NCI-H82 treated with DMSO at 0.1 percent for 48 hours (cell line): ENCODE measurements around the gene LONP2.
"Not testable (repeated sequence)": the region's sequence is repeated elsewhere in the genome, so short reads cannot be mapped to it uniquely, and the experiment has no call there.

ENCODE experiments used
- DNase-seq: peaks from one replicate; lab custom pipeline; 2025; ENCODE audit not compliant: unreplicated experiment; lab: John Stamatoyannopoulos, UW

LONP2 gene

GRCh38 chr16:48365025-48365600, 121.0 kb downstream of the LONP2 start:
- DNase-seq, result no peak

- peak; percentile 66 for DNase-seq
Observed at GRCh38 chr16:48365601-48366164, 121.6 kb downstream of the LONP2 start.

- DNase-seq, result peak; percentile 61
Observed at GRCh38 chr16:48366165-48367093, 122.3 kb downstream of the LONP2 start.

- DNase-seq, result no peak
Observed at GRCh38 chr16:48367441-48368049, 123.4 kb downstream of the LONP2 start.

- no peak for DNase-seq
Observed at GRCh38 chr16:48369765-48370164, 125.7 kb downstream of the LONP2 start.

- no peak for DNase-seq
Observed at GRCh38 chr16:48370229-48370628, 126.1 kb downstream of the LONP2 start.

GRCh38 chr16:48370668-48371392, 126.7 kb downstream of the LONP2 start:
- DNase-seq, result not testable (repeated sequence)

GRCh38 chr16:48371393-48371780, 127.3 kb downstream of the LONP2 start:
- no peak for DNase-seq

- DNase-seq, result no peak
Observed at GRCh38 chr16:48372744-48373143, 128.6 kb downstream of the LONP2 start.

- no peak for DNase-seq
Observed at GRCh38 chr16:48373258-48374029, 129.3 kb downstream of the LONP2 start.

- no peak for DNase-seq
Observed at GRCh38 chr16:48374255-48374654, 130.2 kb downstream of the LONP2 start.

- DNase-seq, result not testable (repeated sequence)
Observed at GRCh38 chr16:48377301-48377700, 133.2 kb downstream of the LONP2 start.

- DNase-seq, result no peak
Observed at GRCh38 chr16:48378276-48378675, 134.2 kb downstream of the LONP2 start.

- no peak for DNase-seq
Observed at GRCh38 chr16:48378836-48379235, 134.7 kb downstream of the LONP2 start.

- DNase-seq, result no peak
Observed at GRCh38 chr16:48381201-48381600, 137.1 kb downstream of the LONP2 start.

- no peak for DNase-seq
Observed at GRCh38 chr16:48382131-48382530, 138.0 kb downstream of the LONP2 start.

GRCh38 chr16:48383009-48383876, 139.1 kb downstream of the LONP2 start:
- no peak for DNase-seq

GRCh38 chr16:48383877-48384519, 139.9 kb downstream of the LONP2 start:
- no peak for DNase-seq
